Hindlimb muscle (tissue), 1 donor: Measurements from ENCODE around the gene PDIA5. TPM values are rescaled to one million over a fixed set of nuclear protein-coding genes. Genes with fewer than 3 reads are reported as not detected.

Experiments
- DNase-seq: peaks from one replicate; pipeline ENCODE4 v3.0.0-alpha.2; 2013
- polyA plus RNA-seq: library from polyadenylated mRNA; unstranded; fragments of 120-200 nt; gene quantifications from one replicate; pipeline ENCODE4 v1.2.1, GENCODE V29; 2013; ENCODE audit not compliant: insufficient read length

PDIA5 gene
- polyA plus RNA-seq, 1 donor: 16.4 TPM

- DNase-seq: no peak
Measured at GRCh38 chr3:123042413-123042812, 24.4 kb upstream of the PDIA5 start.

GRCh38 chr3:123044981-123045763, 21.7 kb upstream of the PDIA5 start:
- no peak for DNase-seq

DNA sequence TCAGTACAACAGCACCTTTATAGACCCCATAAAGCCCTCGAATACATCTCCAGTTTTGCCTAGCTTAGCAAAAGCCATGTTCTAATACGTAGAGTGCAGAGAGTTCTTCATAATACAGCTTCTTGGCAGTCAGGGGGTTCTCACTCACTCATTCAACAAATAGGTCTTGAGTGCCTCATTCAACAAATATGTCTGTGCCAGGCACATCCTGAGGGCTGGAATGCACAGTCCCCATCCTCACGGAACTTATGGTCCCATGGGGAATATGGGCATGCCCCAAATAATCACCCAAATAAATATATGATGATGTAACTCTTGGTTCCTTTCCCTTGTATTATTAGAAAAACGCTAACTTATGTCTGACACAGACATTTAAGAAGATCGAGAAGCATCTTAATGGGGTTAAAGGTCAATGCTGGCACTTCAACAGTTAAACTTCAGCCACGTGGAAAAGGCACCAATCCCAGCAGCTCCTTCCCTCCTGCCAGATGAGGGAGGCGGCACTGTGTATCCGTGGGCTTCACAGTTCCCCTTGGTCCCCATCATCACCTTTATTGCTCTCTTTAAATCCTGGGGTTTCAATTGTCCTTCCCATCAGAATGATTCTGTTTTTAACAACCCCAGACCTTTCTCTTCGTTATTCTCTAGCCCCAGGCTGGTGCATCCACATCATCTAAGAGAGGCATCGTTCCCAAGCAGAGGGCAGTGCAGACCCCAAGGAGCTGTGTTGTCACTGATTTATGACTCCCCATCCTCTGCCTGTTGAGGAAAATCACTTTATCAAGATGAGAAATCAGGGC, 20.4 kb upstream of the PDIA5 start:
- no peak for DNase-seq

GRCh38 chr3:123047062-123047319, 19.8 kb upstream of the PDIA5 start:
- DNase-seq: no peak

GRCh38 chr3:123048480-123049237, 18.2 kb upstream of the PDIA5 start:
- no peak for DNase-seq

GRCh38 chr3:123050666-123051065, 16.2 kb upstream of the PDIA5 start:
- no peak for DNase-seq

- DNase-seq: no peak
Measured at GRCh38 chr3:123053107-123053506, 13.7 kb upstream of the PDIA5 start.

GRCh38 chr3:123054109-123054778, 12.6 kb upstream of the PDIA5 start:
- DNase-seq: no peak

DNA sequence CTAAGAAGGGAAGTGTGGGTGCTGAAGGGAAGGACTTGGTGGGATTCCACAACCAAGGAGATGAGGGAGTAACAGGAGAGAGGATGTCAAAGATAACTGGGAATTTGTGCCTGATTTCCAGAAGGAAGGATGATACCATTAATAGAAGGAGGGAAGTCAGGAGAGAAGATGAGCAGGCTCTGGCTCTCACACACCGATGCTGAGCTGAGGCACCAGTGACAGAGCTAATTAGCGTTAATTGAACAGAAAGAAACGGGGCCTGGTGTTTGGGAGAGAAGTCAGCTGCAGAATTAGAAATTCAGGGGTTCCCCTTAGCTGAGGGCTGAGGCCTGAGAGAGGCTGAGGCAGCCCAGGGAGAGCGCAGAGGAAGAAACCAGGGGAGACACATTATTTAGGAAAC, 11.9 kb upstream of the PDIA5 start:
- DNase-seq: no peak

- DNase-seq: no peak
Measured at GRCh38 chr3:123055352-123055751, 11.5 kb upstream of the PDIA5 start.

DNA sequence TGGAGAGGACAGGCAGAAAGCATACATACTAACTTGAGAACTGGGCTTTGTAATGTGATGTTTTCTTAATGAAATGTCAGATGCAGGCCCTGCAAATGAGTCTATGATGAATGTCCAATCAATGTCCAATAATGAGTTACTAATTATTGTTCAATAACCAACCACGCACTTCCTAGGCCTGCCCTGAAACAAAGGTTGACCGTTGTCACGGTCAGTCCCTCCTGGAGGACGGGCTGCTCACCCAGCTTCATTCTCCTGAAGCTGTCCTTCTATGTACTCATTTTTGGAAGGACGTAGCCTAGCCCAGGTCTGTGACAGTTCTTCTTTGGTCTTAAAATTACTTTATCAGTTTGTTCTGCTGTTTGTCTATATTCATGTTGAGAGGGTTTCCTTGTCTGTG, 8.3 kb upstream of the PDIA5 start:
- no peak for DNase-seq

DNA sequence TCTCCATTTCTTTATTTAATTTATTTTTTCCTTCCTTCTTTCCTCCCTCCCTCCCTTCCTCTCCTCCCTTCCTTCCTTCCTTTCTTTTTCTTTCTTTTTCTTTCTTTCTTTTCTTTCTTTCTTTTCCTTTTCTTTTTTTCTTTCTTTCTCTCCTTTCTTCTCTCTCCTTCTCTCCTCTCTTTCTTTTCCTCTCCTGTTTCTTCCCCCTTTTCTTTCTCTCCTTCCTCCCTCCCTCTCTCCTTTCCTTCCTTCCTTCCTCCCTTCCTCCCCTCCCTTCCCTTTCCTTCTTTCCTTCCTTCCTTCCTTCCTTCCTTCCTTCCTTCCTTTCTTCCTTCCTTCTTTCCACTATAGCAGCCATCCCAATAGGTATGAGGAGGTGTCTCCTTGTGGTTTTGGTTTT, 6.8 kb upstream of the PDIA5 start:
- DNase-seq: no peak

DNA sequence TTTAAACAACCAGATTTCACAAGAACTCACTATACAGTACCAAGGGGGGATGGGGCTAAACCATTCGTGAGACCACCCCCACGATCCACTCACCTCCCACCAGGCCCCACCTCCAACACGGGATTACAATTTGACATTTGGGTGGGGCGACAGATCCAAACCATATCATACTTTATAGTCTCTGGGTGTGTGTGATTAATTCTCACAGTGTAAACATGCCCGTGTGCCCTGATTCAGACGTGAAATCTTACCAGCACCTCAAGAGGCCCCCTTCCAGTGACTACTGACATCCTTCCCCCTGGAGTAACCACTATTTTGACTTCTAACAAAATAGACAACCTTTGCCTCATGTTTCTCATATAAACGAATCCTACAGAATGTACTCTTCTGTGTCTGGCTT, 5.0 kb upstream of the PDIA5 start:
- no peak for DNase-seq

DNA sequence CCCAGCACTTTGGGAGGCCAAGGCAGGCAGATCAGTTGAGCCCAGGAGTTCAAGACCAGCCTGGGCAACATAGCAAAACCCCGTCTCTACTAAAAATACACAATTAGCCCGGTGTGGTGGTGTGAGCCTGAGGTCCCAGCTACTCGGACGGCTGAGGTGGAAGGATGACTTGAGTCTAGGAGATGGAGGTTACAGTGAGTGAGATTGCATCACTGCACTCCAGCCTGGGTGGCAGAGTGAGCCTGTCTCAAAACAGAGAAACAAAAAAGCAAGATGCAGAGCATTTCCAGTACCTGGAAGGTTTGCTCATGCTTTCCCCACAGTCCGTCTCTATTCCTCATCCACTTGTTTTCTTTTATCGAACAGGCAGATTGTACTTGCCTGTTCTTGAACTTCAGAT, 3.8 kb upstream of the PDIA5 start:
- DNase-seq: no peak

DNA sequence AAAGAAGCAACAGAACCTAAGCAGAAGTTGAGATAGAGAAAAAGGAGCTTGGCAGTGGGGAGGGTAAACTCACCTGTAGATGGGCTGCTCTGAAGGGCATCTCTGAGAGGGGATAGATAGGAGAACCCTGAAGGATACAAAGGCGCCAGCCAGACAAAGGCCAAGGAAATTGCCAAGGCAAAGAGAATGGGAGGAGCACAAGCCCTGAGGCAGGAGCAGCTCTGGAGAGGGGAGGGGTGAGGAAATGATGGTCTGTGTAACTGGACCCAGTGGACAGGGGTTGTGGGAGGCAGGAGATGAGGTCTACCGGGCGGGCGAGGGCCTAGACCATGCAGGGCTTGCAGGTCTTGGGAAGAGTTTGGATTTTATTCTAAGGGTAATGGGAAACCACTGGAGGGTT, 2.3 kb upstream of the PDIA5 start:
- no peak for DNase-seq

- DNase-seq: no peak
Measured at GRCh38 chr3:123064914-123065313, 1.9 kb upstream of the PDIA5 start.

GRCh38 chr3:123066599-123066895, 278 bp upstream of the PDIA5 start:
- no peak for DNase-seq

DNA sequence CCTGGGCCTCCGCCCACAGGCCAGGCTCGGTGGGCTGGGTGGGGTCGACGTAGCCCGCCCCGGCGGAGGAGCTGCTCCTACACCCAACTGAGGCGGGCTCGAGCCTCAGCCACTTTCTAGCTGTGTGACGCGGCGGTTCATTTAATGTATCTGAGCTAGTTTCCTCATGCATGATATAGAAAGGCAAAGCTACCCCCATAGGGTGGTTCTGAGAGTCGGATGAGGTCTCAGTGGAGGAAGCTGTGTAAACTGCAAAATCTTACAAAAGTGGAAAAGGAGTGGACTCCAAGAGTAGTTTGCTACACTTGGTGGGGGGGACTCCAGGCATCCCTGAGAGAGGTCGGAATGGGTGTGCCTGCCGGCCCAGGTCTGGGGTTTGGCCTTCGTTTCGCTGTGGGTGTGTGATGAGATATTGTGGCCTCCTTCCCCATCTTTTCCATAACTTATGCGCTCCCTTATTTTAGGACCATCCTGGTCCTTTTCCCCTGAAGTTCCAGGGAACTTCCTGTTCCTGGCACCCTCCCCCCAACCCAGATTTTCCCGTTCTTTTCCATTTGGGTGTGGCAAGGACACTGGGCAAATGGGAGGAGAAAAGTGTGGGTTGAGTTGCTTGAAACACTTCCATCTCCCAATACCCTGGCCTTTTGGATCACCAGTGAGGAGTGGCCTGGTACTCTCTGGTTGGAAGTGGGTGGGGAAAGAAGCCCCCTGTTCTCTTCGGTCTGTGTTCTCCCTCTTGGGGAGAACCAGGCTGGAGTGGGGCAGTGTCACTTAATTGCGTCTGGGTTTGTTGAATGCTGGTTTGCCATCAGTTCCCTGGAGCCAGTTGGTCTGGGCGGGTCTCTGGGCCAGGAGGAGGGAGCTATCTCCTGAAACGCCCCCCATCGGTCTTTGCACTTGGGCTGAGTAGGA, 1.1 kb downstream of the PDIA5 start:
- DNase-seq: no peak

DNA sequence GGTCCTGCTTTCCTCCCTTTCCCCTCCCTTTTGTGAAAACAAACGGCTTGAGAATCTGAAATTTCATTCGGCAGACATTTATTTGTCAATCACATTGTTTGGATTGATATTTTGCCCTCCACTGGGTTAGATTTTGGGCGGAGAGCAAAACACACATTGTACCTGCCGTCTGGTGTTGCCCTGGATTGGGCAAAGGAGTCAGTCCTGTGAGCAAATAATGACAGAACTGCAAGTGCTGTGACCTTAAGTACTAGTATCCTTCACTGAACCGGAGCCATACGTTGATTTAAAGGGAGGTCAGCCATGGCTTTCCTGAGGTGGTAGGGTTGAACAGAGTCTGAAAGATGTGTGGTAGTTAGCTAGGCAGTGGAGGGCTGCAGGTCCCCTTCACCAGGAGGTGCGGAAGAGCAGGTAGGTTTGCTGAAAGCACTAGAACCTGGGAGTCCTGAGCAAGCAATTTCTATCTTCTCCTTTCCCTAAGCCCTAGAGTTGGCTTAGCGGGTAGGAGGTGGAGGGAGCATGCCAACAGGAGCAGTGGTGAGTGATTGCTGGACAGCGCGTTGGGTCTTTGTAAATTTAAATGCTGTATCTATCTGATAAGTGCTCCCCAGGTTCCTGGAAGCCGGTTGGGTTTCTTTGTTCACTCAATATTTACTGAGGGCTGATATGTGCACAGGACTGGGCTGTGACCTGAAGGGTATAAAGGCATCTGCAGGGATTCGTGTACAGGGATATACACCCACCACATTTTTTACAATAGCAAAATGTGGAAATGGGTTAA, 2.0 kb downstream of the PDIA5 start:
- no peak for DNase-seq

DNA sequence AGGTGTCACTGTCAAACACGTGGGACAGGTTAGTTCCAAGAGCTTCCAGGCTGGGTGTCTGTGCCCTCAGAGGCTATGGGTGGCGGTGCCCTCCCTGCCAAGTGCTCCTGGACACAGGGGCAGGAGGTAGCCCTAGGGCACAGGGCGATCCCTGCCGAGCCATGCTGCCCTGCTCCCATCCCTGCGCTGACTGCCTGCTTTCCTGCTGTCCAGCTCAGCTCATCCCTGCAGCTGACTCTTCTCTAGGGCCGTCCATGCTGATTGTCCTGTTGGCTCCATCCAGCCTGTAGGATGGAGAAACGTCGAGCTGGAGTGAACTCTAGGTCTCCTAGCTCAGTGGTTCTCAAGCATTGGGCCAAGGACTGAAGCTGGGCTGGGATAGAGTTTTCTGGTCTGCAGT, 3.7 kb downstream of the PDIA5 start:
- no peak for DNase-seq

- no peak for DNase-seq
Measured at GRCh38 chr3:123071146-123071545, 4.3 kb downstream of the PDIA5 start.
